Ovary (tissue), 9 donors: ENCODE results near the gene TSPAN4. TPM values are rescaled to one million over a fixed set of nuclear protein-coding genes. Genes with fewer than 3 reads are reported as not detected.

ENCODE experiments used
- DNase-seq, 5 donors: peaks; one replicate each; pipeline ENCODE4 v3.0.0-alpha.2; 2019 to 2020
- H3K27ac ChIP-seq, 2 donors: fragments of 200-600 bp; one replicate each; pipeline versions ENCODE4 v1.5.1 to v1.8.0; 2019 to 2022
- H3K27me3 ChIP-seq: fragments of 200-600 bp; one replicate; pipeline ENCODE4 v1.8.0; 2022
- H3K36me3 ChIP-seq: fragments of 200-600 bp; sonication (generic); one replicate; pipeline ENCODE4 v1.5.1; 2019
- H3K4me1 ChIP-seq: one replicate; pipeline ENCODE4 v1.8.1; 2013; ENCODE audit warnings: mild to moderate bottlenecking, moderate library complexity; ENCODE audit not compliant: insufficient read depth
- H3K4me3 ChIP-seq: fragments of 200-600 bp; sonication (generic); one replicate; pipeline ENCODE4 v1.5.1; 2017
- H3K9me3 ChIP-seq, 2 donors: fragments of 200-600 bp in 1 of 2; sonication (generic) in 1 of 2; one replicate each; pipeline versions ENCODE4 v1.5.1 to v1.8.1; 2013 to 2019; ENCODE audit warnings: mild to moderate bottlenecking in 1 of 2, moderate library complexity in 1 of 2
- CTCF ChIP-seq, 3 donors: fragments of 450-650 bp in 2 of 3; fragments of 200-600 bp in 1 of 3; IDR thresholded peaks; one replicate each; pipeline versions ENCODE4 v1.5.1 to v1.8.0; 2016 to 2022; ENCODE audit warnings: antibody characterized with exemption in 3 of 3, mild to moderate bottlenecking in 1 of 3
- EP300 ChIP-seq: sonication (generic); formaldehyde crosslinking; IDR thresholded peaks from one replicate; pipeline ENCODE4 v1.6.1; 2017; ENCODE audit warnings: antibody characterized with exemption
- POLR2A ChIP-seq: fragments of 450-650 bp; IDR thresholded peaks from one replicate; pipeline ENCODE4 v1.6.1; 2017; ENCODE audit warnings: antibody characterized with exemption, mild to moderate bottlenecking, moderate library complexity
- WGBS, 3 donors: extraction: QIAGEN DNeasy Blood & Tissue Kit in 1 of 3; methylation state at CpG; one replicate each; pipeline versions ENCODE4 v1.1.5 to v1.1.7; 2013 to 2017; 5-methylcytosine and 5-hydroxymethylcytosine counted together
- intact Hi-C, 4 donors: fragments of 100-400 bp; cut with DNase I; formaldehyde crosslinking; loops; one replicate each; pipeline versions ENCODE4 v1.11.0 to v1.15.1; 2022 to 2023
- polyA plus RNA-seq, 2 donors: library from polyadenylated mRNA; stranded (reverse); fragments of 200-250 nt in 1 of 2; fragments of 350-450 nt in 1 of 2; fragmentation: Illumina TruSeq in 1 of 2; extraction: RNeasy Lipid Tissue Mini Kit (QIAGEN cat#74804) in 1 of 2; gene quantifications; one replicate each; pipeline ENCODE4 v1.2.3, GENCODE V29; 2013 to 2014
- total RNA-seq, 7 donors: library from RNA; depleted of rRNA in 2 of 7; stranded (reverse); fragments of >200 nt in 2 of 7; fragmentation: NEBNext Ultra II Directional in 3 of 7; extraction: Animal tissue kit (Norgen Biotek cat#: 25700) in 3 of 7; gene quantifications; one replicate each; pipeline versions ENCODE4 v1.1.0 to v1.2.4, GENCODE V29; 2016 to 2023
- donor health status: DM: no; HTN: no; CAD: no; lungs with moderate emphysema.
- donor health status: DM: no; HTN: no; CAD: no.
- donor health status: Bipolar disorder and iron deficiency.
- donor health status: DM: yes; HTN: yes; CAD: no.
- donor health status: DM: no; HTN: no; CAD: no.
- donor health status: DM: yes; HTN: yes; CAD: no.

The TSPAN4 gene
- total and polyA plus RNA-seq, 9 donors = 6.4 to 124 (median 89.7) TPM

DNA sequence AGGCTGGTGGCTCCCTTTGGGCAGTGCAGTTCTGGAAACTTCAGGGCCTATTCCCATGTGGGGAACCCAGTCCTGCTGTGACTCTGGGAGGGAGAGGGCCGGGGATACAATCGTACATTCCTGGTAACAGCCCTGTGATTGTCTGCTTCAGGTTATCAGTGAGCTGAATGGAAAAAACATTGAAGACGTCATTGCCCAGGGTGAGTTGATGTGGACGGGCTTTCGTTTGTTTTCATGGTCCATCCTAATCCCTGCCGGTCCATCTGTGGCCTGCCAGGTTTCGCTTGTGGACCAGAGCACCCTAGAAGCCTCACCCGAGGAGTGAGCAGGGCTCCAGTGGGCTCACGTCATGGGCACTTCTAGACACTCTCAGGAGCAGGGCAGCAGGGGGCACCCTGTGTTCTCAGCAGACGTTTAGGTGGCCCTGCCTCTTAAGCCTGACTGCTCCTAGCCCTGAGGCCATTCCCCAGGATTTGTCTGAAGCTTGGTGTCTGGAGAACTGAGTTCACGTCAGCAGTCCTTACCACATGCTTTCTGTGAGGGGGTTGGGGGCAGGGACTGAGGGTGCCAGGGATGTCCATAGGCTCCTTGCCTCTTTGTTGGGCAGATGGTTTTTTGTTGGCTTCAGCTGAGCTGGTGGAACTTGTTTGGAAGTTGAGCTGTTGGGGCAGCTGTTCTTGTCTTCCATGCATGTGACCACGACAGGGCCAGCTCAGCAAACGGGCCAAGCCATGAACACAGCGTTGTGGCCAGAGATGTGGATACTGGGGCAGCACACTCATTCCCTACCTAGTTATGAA lies 31.0 kb upstream of the TSPAN4 start:
- WGBS, 3 donors = 61 to 70% (median 65%) methylated on average over 14 of the region's 14 CpGs
- Histone ChIP-seq H3K27ac (no peak overlapping the region), H3K27me3 (no peaks in the 10 kb centered on the region), H3K4me1 (peaks cover 10% of the 10 kb centered on the region), H3K4me3 (no peak overlapping the region), H3K9me3 (no peaks in the 10 kb centered on the region), H3K36me3 (no peaks in the 10 kb centered on the region)
- TF ChIP-seq CTCF (IDR thresholded peaks at IDR 0.05) (no peak), EP300 (no peak), POLR2A (no peak)
- no peak for DNase-seq
- intact Hi-C loops = no loop called here

DNA sequence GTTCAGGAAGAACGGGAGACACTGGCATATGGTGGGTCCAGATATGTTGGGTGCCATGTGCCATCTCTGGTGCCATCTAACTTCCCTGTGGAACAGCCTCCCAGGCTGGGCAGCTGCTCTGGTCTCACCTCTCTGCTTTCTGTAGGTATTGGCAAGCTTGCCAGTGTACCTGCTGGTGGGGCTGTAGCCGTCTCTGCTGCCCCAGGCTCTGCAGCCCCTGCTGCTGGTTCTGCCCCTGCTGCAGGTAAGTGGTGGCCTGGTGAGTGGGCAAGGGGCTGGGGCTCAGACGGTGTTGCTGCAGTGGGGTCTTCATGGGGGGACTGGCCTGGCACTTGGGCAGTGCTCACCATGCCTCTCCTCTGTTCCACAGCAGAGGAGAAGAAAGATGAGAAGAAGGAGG lies 30.3 kb upstream of the TSPAN4 start:
- no peak for TF ChIP-seq POLR2A
- no peak for TF ChIP-seq EP300
- no peak for TF ChIP-seq CTCF (IDR thresholded peaks at IDR 0.05)
- H3K27ac ChIP-seq = no peak overlapping the region
- WGBS, 3 donors = 68 to 86% (median 79%) methylated on average over 3 of the region's 3 CpGs
- peaks cover 10% of the 10 kb centered on the region for H3K4me1 ChIP-seq
- no peaks in the 10 kb centered on the region for H3K27me3 ChIP-seq
- no peaks in the 10 kb centered on the region for H3K9me3 ChIP-seq
- no peak overlapping the region for H3K4me3 ChIP-seq
- H3K36me3 ChIP-seq = no peaks in the 10 kb centered on the region
- intact Hi-C loops = no loop called here
- no peak for DNase-seq

DNA sequence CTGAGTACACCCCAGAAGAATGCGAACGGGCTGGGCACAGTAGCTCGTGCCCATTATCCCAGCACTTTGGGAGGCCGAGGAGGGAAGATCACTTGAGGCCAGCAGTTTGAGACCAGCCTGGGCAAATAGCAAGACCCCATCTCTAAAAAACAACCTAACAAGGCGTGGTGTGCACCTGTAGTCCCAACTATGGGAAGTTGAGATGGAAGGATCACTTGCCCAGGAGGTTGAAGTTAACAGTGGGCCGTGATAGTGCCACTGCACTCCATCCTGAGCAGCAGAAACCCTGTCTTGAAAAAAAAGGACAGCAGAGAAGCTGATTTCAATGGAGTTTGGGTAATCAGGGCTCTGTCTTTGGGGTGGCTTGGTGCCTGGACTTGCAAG lies 29.6 kb upstream of the TSPAN4 start:
- H3K27ac ChIP-seq = no peak overlapping the region

DNA sequence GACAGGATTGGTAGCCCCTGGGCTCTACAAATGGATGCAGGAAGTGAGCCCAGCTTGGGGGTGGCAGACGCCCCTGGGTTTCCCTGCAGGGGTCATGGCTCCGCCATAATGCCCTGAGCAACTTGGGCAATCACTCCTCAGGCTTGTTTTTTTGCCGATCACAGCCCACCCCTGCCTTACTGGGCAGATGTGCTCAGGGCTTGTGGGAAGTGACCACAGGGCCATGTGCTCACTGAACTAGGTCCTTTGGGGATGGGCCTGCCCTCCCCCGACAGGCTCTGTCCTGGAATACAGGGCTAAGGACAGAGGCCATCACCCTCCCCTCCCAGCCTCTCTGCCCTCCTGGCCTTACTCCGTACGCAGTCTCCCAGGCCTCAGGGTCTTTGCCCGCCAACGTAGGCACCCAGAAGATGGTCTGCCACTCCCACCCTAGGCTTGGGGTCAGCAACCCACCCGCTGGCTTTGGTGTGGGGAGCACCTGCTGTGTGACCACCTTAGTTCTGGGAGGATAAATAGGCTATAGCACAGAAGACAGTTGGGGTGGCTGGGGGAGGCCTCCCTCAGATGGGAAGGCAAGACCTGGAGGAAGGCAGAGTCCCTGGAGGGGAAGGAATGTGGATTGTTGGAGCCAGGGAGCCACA lies 29.1 kb upstream of the TSPAN4 start:
- Histone ChIP-seq H3K27me3 (no peaks in the 10 kb centered on the region), H3K27ac (no peak overlapping the region), H3K36me3 (no peaks in the 10 kb centered on the region), H3K4me1 (peaks cover 10% of the 10 kb centered on the region), H3K4me3 (no peak overlapping the region), H3K9me3 (no peaks in the 10 kb centered on the region)
- 68 to 73% (median 69%) methylated on average over 9 of the region's 9 CpGs for WGBS, 3 donors
- intact Hi-C loops = no loop called here
- TF ChIP-seq EP300 (no peak), CTCF (IDR thresholded peaks at IDR 0.05) (no peak), POLR2A (no peak)
- no peak for DNase-seq

More for the DNA sequence above, 29.6 kb upstream of the TSPAN4 start:
- Histone ChIP-seq H3K27me3 (no peaks in the 10 kb centered on the region), H3K4me1 (peaks cover 10% of the 10 kb centered on the region), H3K9me3 (no peaks in the 10 kb centered on the region), H3K36me3 (no peaks in the 10 kb centered on the region), H3K4me3 (no peak overlapping the region)
- intact Hi-C loops = no loop called here
- WGBS, 3 donors = 77 to 85% (median 81%) methylated on average over 6 of the region's 6 CpGs
- no peak for DNase-seq
- TF ChIP-seq CTCF (IDR thresholded peaks at IDR 0.05) (no peak), POLR2A (no peak), EP300 (no peak)
